NCI-H446 (cell line): ENCODE results near the gene NKAIN1.

Experiments
- DNase-seq, 2 experiments: peaks; one replicate each; lab custom pipeline; 2025; lab: John Stamatoyannopoulos, UW

NKAIN1 gene

DNA sequence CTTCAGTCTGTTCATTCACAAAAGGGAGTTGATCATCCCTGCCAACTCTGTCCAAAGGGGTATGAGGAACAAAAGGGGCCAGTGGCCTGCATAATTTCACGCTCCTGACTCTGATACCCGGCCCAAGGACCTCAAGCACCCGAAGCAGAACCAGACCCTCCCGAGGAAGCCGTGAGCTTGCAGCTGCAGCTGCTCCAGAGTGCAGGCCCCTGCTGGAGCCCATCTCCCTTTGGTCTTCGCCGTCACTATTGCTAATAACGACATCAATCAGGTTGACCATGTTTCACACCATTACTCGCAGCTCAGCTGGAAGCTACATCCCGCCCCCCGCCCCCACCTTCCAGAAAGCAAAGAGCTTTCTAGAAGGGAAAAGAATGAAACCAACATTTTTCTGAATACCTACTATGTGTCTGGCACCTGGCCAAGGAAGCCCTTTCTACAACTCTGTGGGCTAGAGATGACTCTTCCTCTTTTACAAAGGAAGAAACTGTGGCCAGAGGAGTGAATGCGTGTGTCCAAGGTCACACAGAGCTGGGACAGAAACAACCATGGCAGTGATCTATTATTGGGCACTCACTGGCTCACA is 5.5 kb downstream of the NKAIN1 start:
- DNase-seq: no peak

DNA sequence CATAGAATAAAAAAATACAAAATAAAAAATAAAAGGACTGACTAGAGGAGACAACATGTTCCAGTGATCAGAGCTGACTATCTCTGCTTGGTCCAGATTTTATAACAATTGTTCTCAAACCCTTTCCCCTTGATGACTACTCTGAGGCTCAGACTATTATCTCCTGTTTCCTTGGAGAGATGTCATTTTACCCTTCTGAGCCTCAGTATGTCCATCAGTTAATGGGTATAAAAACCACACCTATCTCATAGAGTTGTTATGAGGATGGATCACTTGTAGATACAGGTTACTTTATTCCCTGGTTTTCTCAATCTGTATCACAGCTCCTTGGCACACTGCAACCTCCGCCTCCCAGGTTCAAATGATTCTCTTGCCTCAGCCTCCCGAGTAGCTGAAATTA is 7.0 kb downstream of the NKAIN1 start:
- DNase-seq: no peak

DNA sequence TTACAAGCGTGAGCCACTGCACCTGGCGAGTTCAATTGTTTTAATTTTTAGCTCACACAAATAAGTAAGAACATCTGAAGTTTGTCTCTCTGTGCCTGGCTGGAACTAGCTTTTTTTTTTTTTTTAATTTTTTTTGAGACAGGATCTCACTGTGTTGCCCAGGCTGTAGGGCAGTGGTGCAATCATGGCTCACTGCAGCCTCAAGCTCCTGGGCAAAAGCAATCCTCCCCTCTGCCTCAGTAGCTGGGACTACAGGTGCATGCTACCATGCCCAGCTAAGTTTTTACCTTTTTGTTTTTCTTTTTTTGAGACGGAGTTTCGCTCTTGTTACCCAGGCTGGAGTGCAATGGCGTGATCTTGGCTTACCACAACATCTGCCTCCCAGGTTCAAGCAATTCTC is 7.9 kb downstream of the NKAIN1 start:
- DNase-seq: no peak

DNA sequence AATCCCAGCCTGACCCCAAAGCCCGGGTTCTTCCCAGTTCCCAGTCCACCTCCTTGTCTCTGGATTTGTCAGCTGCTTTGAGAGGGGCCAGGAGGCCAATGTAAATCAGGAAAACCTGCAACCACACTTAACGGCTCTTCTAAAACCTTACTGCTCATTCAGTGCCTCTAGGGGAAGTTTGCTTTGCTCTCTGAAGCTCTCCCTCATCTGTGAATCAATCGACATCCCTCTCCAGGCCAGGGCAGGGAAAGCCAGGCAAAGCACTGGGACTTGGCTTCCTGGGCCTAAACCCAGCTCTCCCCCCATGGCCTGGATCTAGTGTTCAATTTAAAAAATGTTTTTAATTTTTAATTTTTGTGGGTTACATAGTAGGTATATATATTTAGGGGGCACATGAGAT is 9.3 kb downstream of the NKAIN1 start:
- no peak for DNase-seq

DNA sequence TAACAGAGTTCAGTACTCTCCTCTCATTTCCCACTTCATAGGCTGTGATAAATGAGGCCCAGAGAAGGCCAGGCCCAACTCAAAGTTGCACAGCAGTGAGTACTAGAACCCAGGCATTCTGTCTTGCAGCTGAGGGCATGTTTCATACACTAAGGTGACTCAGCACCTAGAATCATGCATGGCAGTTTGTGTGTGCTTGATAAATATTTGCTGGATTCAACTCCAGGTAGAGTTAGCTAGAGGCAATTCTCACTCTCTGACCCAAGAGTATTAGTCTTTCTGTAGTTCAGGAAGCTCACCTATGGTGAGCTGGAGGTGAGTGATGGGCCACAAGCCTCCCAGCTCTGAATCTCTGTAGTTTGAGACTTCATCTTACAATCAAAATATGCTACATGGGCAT is 10.7 kb downstream of the NKAIN1 start:
- no peak for DNase-seq

DNA sequence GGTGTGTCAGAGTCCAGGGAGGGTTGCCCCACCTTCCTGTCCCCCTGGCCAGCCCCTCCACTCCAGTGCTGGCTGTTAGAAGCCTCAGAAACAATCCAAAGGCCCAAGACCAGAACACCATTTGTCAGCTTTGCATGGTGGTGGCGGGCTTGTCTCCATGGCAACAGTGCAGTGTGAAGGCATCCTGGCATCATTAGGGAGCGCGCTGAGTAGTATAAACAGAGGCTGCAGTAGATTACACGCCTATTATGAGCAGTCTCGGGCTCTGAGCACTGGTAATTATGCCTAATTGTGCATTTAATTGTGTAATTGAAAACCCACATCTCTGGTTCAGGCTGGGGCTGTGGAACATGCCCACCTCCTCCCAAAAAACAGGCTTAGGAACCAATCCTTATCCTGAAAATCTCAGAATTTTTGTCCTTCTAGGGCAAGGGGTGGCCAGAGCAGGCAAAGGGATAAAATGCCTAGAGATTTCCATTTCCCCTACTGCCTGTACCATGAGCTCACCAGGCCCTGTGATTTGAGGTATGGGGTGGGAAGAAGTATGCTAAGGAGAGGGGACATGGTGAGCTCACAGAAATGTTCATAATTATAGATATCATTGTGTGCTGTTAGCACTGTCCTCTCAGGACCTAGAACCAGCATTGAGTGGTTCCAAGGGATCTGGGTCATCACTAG is 11.7 kb downstream of the NKAIN1 start:
- DNase-seq: no peak

DNA sequence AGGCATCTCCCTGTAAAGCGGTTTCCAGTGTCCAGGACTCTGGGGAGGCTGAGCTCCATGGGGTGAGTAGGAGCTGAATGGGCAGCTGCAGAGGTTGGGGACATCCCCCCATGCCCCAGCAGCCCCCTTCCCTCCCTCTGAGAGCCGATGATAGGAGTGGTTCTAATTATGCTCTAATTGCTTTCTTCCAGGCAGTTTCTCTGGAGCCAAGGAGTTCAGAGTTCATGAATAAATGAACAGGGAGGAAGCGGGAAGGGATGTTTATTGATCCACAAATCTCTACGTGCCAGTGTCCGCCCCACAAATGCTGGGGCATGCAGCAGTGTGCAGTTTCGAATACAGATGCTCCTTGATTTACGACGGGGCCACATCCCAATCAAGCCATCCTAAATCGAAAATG is 15.6 kb downstream of the NKAIN1 start:
- DNase-seq: no peak

DNA sequence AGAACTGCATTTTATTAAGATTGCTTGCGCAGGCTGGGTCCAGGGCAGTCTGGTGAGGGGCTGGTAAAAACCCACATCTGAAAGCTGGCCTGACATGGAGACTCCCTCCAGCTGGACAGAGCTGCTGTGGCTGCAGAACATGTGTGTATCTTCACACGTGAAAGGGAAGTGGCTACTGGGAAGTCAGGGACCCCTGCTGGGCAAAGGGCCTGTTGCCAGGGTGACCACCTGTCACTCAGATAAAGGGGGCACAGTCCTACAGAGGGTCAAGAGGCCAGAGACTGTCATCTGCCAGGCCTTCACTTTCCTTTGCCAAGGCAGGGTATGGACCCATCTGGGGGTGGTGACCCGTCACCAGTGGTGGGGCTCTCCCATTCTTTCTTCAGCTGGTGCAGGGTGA is 17.5 kb downstream of the NKAIN1 start:
- no peak for DNase-seq

DNA sequence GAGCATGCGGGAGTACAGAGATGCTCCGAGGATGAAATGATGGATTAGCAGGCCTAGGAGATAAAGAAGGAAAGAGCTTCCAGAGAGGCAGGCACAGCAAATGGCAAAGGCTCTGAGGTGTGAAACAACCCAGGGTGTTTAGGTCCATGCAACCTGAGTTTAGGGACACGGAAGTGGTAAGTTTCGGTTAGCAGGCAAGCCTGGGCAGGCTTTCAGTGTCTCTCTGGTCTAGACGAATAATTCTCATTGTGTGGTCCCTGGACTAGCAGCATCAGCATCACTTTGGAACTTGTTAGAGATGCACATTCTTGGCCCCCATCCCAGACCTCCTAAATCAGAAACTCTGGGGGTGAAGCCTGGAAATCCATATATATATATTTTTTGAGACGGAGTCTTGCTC is 18.6 kb downstream of the NKAIN1 start:
- no peak for DNase-seq

DNA sequence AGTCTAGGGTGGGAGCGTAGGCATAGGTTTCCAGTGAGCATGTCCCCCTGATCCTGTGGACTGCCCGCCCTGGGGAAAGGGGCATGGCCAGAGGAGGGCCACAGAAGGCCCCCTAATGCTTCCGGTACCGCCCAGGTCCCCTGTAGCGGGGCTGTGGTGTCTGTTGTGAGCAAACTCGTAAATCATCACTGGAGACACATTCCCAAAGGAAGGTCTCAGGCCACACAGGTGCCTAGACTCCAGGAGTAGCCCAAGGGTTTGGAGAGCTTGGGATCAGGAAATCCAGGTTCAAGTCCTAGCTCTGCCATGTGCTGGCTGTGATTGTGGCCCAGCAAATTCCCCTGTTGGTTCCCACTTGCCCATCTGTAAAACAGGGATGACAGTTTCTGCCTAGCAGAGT is 20.2 kb downstream of the NKAIN1 start:
- DNase-seq: no peak

DNA sequence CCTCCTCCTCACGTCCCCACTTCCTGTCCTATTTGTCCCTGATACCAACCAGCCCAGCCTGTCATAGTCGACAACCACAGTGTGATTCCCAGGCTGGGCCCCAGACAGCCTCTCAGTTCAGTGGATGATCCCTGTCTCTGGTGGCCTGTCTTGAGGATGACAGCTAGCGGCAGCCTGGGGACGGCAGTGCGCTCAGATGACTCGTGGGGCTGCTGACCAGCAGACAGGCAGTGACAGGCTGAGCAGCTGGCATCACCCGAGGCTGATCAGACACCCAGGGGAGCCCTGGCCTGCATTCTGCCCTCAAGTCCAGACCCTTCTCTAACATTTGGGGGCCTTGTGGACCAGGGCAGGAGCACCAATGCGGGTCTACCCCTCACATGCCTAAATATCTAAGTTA is 21.0 kb downstream of the NKAIN1 start:
- DNase-seq: no peak

DNA sequence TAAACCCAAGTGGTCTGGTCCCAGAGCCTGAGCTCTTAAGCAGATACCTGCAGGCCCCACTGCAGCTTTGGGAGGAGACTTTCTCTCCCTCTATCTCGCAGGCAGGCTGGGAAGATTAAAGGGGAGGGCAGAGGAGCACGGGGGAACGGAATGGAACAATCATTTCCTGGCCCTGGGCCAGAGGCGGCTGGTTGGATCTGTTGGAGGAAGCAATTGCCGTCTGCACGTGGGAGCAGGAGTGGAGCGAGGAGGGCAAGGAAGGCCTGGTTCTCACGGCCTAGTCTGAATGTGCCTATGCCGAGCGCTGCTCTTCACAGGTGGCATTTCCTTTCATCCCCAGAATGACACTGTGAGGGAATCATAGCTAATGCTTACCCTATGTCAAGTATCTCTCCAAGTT is 23.7 kb downstream of the NKAIN1 start:
- peak; percentile 40 to 67 for DNase-seq

DNA sequence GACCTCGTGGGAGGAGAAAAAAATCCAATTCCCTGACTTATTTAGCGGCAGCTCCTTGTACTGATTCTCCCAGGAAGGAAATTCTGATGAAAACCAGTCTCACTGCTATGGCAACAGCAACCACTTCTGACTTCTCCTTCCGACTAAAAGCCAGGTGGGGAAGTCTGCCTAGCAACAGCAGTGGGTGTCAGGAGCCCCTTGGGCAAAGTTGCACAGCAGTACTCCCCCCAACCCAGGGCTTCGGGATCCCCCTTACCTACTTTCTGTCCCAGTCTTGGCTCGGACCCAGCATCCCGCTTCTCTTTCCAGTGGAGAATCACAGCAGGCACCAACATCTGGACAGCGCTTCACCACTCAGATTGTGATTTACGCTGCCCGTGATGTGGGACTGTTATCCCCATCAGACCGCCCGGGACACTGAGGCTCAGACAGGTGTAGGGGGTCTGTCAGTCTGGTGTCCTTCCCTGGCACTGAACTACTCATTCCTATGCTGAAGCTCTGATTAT is 24.6 kb downstream of the NKAIN1 start:
- no peak for DNase-seq

DNA sequence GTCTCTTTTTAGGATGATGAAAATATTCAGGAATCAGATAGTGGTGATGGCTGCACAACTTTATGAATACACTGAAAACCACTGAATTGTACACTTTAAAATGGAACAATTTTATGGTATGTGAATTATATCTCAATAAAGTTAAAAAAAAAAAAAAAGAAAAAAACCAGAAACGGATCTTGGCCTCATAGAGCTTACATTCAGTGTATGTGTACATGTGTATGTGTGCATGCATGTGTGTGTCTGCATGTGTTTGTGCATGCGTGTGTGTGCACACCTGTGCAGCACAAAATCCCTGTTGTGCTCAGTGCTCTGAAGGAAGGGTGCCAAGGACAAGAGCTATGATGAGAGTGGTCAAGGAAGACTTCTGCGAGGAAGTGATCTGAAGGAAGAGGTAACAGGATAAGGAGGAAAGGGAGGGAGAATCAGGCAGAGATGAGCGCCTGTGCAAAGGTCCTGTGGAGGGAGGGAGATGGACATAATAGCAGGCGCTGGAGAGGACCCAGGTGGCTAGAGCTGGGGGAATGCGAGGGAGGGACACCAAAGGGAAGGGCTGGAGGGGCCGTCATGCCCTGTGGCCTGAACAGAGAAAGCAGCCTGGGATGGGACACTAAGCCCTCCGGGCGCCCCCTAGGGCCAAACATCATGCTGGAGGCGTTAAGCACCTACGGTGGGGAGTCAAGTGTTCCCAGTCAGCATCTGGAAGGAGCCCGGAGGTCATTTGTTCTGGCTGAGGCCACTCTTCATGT is 25.2 kb downstream of the NKAIN1 start:
- no peak for DNase-seq

DNA sequence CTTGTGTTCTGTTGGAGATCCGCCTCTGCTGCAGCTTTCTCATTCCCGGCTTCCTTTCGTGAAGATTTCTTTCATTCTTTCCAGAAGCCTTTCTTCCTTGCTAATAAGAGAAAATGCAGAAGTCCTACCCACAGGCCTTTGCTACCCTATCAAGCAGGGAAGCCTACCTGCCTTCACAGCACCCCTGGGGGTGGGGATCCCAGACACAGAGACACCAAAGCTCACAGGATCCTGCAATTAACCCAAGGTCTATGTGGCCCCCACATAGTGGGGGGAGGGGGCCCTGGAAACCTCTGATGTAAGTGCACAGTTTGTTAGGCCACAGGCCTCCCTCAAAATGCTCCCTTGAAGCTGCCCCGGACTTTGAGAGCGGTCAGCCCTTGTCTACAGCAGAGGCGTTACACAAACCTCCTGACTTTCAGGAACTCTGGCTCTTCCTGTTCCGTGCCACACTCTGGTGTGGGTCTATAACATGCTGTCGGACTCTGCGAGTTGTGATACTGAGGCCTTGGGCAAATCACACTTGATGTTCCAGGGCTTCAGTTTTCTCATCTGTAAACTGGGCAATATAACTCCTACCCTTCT is 31.2 kb downstream of the NKAIN1 start:
- no peak for DNase-seq

DNA sequence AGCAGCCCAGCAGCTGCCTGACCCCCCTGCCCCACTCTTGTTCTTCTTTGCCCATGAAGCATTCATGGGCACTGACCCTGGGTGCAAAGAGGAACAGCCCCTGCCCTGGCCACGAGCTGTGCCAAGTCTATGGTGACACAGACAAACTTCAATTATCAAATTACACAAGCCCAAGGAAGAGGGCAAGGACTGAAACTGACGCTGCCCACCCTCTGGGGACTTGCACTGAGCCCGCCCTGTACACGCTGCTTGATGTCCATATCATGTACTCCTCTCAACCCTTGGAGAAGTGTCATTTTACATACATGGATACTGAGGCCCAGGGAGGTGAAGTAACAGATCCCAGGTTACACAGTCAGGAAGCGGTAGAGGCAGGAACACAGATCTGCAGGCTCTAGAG is 32.1 kb downstream of the NKAIN1 start:
- DNase-seq: no peak

DNA sequence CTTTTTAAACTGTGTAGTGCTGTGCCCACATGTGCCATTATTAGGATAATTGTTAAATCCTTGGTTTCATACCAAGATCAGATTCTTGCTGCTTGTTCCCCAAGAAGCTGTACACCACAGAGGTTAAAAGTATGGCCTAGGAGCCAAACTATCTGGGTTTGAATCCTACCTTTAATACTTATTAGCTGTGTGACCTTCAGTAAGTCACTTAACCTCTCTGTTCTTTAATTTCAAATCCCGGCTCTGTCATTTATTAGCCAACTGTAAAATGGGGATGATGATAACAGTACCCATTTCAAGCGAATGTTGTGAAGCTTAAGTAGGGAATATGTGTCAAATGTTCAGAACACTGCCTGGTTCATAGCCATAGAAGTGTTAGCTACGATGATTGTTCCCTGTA is 32.6 kb downstream of the NKAIN1 start:
- no peak for DNase-seq

DNA sequence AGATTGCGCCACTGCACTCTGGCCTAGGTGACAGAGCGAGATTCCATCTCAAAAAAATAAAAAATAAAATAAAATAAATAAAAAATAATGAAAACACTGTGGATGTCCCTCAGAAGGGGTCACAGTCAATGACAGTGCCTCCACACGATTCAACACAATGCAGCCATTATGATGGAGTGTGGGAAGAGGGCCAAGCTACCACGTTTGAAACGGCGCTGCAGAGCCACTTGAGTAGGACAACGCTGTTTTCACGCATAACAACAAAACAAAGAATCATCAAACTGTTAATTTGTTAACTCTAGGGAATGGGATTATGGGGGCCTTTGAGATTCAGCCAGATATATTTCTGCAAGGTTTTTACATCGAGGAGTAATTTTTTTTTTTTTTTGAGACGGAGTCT is 36.5 kb downstream of the NKAIN1 start:
- no peak for DNase-seq

DNA sequence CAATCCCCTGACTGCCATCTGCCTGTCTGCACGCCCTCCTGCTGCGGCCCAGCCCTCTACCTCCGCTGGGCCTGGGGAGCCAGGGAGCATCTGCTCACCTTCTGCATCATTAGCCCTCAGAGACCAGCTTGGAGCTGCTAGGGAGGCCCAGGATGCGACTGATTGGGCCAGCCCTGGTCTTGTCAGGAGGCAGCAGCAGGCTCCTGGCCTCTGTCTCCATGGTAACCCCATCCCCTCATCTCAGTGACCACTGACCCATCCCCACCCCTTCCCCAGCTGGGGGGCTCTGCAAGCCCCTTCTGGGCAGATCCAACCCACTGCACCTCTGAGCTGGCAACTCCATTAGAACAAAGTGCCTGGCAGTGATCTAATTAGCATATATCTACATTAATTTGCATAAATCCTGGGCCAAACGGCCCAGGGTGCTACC is 37.7 kb downstream of the NKAIN1 start:
- DNase-seq: peak in 1 of 2 experiments; percentile 38

DNA sequence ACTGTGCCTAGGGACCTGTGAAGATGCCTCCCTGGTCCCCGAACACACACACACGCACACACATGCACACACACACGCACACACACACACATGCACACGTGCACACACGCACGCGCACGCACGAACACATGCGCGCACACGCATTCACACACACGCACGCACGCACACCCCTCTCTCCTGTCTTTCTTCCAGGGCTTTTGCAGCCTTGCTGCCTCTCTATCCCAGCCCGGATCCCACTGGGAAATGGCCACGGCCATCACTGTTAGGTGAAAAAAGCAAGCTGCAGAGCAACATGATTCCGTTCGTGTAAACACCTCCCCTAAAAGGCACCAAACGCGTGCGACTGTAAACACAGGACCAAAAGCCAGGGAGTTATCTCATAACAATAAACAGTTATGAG is 39.7 kb downstream of the NKAIN1 start:
- DNase-seq: no peak

DNA sequence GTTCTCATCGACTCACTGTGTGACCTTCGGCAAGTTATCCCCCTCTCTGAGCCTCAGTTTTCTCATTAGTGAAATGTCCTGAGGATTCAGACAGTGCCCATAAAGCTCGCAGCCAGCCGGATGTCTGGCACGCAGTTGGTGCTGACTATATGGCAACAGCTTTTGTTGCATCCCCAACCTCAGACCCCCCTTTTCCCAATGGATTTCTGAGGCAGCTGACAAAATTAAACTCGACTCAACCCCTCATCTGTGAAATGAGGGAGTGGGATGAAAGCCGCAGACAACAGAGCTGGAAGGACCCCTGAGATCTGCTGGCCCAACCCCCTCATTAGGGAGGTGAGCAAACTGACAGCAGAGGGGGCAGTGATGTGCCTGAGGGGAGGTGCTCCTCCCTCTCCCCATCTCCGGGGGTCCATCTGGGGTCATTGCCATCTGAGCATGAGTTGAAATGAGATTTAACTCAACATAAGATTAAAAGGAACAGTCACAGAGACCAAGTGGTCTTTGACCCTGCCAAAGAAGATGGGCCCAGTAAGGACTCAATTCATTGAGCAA is 40.4 kb downstream of the NKAIN1 start:
- DNase-seq: no peak

DNA sequence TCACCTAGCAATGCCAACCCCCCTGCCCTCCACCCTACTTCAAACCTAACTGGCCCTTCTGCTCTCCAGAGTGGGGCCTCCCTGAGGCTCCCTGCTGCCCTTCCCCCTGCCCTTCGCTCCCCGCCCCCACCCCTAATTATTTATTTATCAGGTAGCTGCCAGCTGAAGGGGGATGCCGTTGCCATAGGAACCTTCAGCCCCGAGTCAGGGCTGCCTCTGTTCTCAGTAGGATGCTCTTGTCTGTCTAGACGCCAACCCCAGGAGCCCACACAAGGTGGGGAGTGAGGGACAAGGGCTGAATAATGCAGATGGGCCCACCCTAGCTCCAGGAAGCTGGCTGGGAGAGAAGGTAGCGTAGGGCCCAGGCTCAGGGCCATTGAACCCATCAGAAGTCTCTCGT is 41.1 kb downstream of the NKAIN1 start:
- peak in 1 of 2 experiments; percentile 39 for DNase-seq

DNA sequence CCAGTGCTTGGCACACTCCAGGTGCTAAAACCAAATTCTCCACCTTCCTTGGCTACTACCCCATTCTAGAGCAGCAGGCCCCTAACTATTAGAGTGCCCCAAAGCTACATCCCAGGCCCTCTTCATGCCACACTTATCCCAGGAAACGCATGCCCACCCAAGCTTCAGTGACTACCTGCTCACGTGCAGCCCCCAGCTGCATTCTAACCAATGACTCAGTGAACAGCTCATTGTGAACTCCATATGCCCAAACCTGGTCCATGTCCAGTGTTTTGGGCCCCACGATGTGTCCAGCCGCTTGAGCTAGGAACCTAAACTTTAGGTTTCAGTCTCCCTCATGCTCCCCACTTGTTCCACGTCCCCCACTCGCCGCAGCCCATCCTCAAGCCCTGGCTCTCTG is 41.5 kb downstream of the NKAIN1 start:
- no peak for DNase-seq
